GM10248 (cell line): ENCODE data around the gene NEMP2.

Source experiments
- CTCF ChIA-PET: fragments of 300-600 bp; sonication (Branson Sonifier 250); formaldehyde crosslinking; extraction: SDS; loops from one replicate; lab custom pipeline; 2021; ENCODE audit warnings: antibody characterized with exemption; lab: Yijun Ruan, JAX
- POLR2A ChIA-PET: fragments of 350-650 bp; sonication (Branson Sonifier 250); formaldehyde crosslinking; extraction: SDS; loops from one replicate; lab custom pipeline; 2020; ENCODE audit warnings: antibody characterized with exemption; lab: Yijun Ruan, JAX
- DNase-seq: peaks from one replicate; pipeline ENCODE4 v3.0.0; 2012; ENCODE audit errors: extremely low spot score
- CTCF ChIP-seq: IDR thresholded peaks from 2 replicates; pipeline ENCODE4 v1.5.1; 2012; ENCODE audit warnings: mild to moderate bottlenecking, low read depth; ENCODE audit errors: extremely low read depth, missing control alignments, control extremely low read depth

Gene NEMP2

DNA sequence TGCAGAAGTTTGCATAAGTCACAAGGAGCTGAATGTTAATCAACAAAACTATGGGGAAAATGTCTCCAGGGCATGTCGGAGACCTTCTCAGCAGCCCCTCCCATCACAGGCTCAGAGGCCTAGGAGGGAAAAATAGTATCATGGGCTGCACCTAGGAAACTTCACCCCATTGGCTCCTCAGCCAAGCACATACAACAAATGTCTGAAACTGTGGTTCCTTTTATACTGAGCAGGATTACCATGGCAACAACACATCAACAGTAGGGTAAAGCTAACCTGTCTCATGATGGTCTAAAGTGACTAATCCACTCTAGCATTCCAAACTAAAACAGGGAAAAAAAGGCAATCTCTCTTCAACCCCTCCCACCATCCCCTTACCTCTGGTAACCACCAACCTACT is 3.2 kb upstream of the NEMP2 start:
- DNase-seq: no peak
- ChIA-PET POLR2A (no interaction called here), CTCF (no interaction called here)
- TF ChIP-seq CTCF: no peak

DNA sequence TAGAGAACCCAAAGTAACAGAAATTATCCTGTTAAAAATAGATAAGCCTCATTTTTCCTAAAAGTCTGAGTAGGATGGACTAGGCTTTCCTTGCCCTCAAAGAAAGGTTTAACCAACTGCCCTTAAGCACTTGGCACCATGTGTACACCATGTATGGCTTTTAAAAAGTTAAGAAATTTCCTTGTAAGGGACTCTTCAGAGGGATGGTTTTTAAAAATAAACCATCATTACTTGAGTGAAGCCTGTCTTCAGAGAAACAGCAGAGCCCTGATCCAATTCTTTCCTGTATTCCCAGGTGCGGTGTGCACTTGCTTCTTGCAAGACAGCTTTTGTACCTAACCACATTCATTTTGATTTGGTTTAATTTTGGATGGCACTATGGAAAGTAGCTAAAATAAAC is 1.1 kb upstream of the NEMP2 start:
- DNase-seq: no peak
- no peak for TF ChIP-seq CTCF
- ChIA-PET POLR2A (no interaction called here), CTCF (no interaction called here)

DNA sequence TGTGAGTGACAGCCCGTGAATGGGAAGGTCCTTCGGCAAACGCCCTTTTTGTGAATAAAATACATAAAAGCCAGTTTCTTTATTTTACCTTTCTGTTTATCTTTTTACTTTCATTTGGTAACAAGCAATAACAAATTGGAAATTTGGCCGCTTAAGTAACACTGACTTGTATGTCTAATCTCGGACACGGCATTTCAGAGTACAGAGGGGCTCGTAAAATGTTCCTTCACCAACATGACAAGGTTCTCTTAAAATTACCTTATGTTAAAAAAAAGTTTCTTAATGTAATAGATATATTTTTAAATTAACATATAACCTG is 558 bp upstream of the NEMP2 start:
- CTCF ChIA-PET: interaction anchor here (1.4 kb wide), 1 partner anchor 145 kb away, joined by 4 read pairs; no protein-coding TSS in a partner anchor
- POLR2A ChIA-PET: no interaction called here
- no peak for TF ChIP-seq CTCF
- no peak for DNase-seq

- no peak for TF ChIP-seq CTCF
- no peak for DNase-seq
- ChIA-PET CTCF (interaction anchor here (1.0 to 1.4 kb wide), 4 partner anchors 15 to 170 kb away, joined by 3 to 4 read pairs (median 4); no protein-coding TSS in a partner anchor), POLR2A (no interaction called here)
These were observed 583 bp downstream of the NEMP2 start for GRCh38 chr2:190533968-190534309.

DNA sequence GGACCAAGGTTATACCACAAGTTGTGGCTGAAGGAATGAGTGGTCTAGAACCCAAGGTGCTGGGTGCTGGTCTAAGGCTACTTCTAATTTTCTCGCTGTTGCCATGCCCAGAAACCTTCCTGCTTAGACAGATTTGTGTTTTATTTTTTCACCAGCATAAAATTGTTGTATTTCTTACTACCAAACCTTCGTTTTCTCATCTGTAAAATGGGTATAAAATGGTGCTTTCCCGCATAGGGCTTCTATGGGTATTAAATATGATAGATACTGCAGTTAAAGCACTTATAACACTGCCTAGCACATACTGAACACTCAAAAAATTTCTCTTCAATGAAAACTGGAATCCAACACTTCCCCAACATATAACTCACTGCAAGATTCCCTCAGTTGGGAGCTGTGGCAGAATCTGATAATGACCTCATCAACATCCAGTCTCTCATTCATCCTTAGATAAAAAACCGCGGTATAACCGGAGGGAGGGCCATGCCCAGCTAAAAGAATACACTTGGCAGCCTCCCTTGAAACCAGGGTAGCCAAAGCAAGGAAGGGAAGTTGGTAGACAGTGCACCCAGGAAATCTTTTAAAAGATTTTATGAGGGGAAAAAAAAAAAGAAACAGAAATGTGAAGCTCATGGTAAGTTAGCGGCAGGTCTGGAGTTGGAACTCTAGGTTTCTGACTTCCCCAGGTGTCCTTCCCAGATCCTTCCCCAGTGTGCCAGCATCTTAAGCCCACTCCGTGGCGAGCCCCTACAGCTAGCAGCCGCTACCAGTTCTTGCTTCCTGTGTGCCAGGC is 1.2 kb downstream of the NEMP2 start:
- ChIA-PET CTCF (interaction anchor here (1.0 to 1.6 kb wide), 5 partner anchors 16 to 171 kb away, joined by 3 to 4 read pairs (median 3); no protein-coding TSS in a partner anchor), POLR2A (no interaction called here)
- no peak for TF ChIP-seq CTCF
- DNase-seq: no peak

- TF ChIP-seq CTCF: no peak
- CTCF ChIA-PET: interaction anchor here (1.0 to 1.6 kb wide), 3 partner anchors 15 to 147 kb away, joined by 3 to 6 read pairs (median 4); no protein-coding TSS in a partner anchor
- DNase-seq: no peak
These were observed 1.9 kb downstream of the NEMP2 start for GRCh38 chr2:190532581-190532980.

More at GRCh38 chr2:190532581-190532980, 1.9 kb downstream of the NEMP2 start:
- POLR2A ChIA-PET: interaction anchor here (0.6 kb wide), 2 partner anchors 128 to 147 kb away, joined by 3 to 4 read pairs; no protein-coding TSS in a partner anchor
